HG02571 (cell line): ENCODE measurements around the gene TMEM174.

Experiments
- ATAC-seq: cut with Tn5 transposase; IDR thresholded peaks from one replicate; pipeline ENCODE4 v1.9.1; 2021; ENCODE audit warnings: mild to moderate bottlenecking, moderate library complexity; ENCODE audit not compliant: unreplicated experiment

The TMEM174 gene

DNA sequence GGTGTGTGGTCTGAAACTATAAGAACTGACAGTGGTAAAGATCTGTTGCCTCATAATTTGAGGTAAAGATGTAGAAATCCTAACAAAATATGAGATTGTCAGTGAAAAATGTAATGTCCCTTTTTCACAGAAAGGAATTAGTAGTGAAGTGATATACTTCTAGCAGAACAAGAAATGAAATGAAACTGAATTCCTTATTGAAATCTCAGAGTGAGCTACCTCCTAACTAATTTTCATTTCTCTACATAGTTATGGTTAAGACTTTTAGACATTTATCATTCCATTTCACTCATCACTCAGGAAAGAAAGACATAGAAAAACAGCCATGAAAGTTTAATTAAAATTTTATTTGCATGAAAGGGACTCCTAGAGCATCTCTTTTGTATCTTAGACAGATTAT is 48.7 kb downstream of the TMEM174 start:
- no peak for ATAC-seq

- no peak for ATAC-seq
Measured at GRCh38 chr5:73222173-73222572, 49.2 kb downstream of the TMEM174 start.
